AML-193 (cell line): ENCODE data around the gene TOB2.

Source experiments
- DNase-seq, 2 experiments: peaks; one replicate each; lab custom pipeline; 2025; lab: John Stamatoyannopoulos, UW

The TOB2 gene

DNA sequence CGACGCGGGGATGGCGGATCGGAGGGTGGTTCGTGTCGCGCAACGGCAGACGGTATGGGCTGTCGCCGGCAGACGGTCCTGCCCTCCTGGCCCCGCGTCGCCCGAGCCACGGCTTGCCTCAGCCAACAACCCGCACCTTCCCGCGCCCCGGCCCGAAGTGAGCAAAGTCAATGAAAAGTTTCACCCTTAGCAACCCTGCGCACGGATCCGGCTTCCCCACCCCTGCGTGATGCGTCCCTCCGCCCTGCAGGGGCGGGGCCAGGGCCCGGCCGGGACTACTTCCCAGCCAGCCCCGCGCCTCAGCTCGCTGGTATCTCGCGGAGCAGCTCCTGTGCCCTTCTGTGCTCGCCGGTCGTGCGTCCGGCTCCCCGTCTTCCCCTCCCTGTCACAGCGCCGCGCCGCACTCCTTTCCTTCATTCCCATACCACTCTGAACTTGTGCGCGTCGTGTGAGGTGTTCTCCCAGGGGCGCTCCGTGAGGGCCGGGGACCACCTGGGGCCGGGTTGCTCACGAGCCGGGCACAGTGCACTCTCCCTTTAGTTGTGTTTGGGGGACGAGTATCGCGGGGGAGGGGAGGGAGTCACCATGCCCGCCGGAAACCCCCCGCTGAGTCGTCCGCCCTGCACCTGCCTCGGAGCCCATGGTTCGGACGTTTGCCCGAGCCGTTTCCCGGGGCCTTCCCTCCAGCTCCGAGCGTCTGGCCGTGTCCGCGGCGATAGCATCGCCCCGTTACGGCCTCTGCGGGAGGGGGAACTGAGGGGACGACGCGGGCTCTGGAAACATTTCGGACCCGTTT, at the start of gene TOB2:
TSS of gene TOB2 (minus strand) at position 163 of the 796 bp plus-strand sequence. CDS start 9,456 bp downstream, outside the sequence.
- peak; percentile 79 for DNase-seq

- no peak for DNase-seq
Observed at GRCh38 chr22:41491374-41492100, 44.9 kb upstream of the TOB2 start.

GRCh38 chr22:41488596-41489385, 42.2 kb upstream of the TOB2 start:
- no peak for DNase-seq

GRCh38 chr22:41488076-41488475, 41.5 kb upstream of the TOB2 start:
- DNase-seq: no peak

DNA sequence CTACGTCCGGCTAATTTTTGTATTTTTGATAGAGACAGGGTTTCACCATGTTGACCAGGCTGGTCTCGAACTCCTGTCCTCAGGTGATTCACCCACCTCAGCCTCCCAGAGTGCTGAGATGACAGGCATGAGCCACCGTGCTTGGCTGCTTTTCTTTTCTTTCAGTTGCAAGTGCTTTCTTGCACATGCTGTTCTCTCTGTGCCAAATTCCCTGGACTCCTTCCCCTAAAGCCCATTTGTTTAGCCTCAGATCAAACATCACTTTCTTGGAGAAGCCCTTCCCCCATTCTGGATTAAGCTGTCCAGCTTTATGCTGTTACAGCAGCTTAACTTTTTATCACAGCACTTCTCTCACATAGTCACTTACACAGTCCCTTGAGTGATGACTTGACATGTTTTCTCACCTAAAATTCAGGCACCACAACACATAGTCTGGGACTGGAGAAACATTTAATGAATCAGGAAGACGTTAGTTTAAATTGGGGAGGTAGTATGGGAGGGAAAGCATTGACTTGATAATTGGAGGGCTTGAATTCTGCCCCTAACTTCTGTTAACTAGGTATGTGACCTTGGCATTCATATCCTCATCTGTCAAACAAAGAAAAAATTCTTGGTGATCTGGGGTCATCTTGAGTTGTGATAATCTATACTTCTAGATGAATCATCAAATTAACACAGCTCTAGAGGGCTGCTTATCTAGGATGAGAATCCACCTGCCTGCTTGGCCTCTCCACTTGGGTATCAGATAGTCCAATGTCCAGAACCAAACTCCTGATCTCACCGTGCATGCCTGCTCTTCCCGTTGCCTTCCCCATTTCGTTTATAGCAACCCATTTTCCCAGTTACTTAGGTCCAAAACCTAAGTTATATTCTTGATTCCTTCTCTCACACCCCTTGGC, 40.7 kb upstream of the TOB2 start:
- DNase-seq: no peak

GRCh38 chr22:41485033-41485432, 38.4 kb upstream of the TOB2 start:
- no peak for DNase-seq

DNA sequence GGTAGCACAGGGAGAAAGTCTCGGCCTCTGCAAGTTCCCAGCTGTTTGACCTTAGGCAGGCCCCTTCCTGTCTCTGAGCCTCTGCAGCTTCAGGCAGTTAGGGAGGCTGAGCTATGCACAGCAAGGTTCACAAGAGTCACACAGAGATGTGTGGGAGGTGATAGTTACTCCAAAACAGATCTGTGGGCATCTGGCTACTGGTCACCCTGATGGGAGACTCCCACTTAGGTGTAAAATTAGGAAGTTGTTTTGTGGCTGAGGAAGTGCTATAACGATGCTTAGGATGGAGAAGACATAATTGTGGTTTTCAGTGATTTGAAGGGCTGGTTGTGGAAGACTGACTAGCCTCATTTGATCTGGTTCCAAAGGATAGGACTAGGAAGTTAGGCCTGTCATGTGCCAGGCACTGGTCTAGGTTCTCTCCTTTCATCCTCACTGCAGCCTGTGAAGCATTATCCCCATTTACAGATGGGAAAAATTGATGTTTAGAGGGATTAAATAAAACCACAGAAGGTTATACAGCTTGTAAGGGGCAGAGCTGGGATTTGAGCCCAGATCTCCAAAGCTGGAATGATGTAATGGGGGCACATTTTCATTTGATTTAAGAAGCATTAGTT, 35.8 kb upstream of the TOB2 start:
- DNase-seq: no peak

DNA sequence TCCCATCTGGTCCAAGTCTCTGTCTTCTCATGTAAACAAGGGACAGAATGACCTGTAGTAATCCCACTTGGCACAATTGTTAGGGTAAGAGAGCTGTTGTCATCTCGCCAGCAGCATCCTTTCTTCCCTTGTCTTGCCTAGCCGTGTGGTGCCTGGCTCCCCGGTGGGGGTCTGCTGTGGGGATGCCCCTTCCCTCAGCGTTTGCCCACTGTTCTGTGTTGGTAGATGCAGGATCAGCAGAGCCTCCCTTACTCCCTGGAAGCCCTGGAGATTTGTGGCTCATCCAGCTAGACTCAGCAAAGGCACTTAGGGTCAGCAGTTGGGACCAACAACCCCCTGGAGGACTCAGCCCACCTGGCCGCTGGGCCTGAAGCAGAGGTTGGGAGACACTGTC, 35.3 kb upstream of the TOB2 start:
- DNase-seq: no peak

GRCh38 chr22:41481131-41481830, 34.7 kb upstream of the TOB2 start:
- no peak for DNase-seq

- no peak for DNase-seq
Observed at GRCh38 chr22:41480397-41480735, 33.8 kb upstream of the TOB2 start.

DNA sequence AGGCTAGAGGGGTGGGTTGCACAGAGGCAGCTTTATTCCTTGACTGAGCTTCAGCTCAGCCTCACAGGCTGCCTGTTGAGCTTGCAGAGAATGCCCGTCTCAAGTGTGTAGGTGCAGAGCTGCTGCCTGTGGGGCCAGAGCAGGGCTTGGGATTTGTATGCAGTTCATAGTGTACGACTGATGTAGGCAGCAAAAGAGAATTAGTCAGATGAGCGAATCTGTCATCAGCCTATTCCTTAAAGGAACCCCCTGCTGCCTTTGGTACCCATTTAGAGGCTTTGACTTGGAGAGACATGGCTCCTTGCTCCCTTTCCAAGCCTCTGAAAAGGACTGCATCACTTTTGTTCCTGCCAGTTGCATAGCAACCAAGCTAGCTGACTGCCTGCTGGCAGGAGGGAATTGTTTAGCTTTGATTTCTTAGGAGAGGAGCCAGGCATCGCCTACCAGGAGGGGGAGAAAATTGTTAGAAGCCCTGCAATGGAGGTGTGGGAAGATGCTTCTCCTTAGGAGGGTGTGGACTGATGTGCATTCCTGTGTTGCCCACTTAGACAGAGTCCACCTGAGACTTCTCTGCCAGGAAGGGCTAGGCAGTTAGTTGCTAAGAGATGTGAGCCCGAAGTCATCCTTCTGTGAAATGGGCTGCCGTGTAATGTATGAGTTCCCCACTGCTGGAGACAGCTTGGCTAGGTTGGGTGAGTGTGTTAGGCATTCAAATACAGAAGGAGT, 33.2 kb upstream of the TOB2 start:
- DNase-seq: no peak

DNA sequence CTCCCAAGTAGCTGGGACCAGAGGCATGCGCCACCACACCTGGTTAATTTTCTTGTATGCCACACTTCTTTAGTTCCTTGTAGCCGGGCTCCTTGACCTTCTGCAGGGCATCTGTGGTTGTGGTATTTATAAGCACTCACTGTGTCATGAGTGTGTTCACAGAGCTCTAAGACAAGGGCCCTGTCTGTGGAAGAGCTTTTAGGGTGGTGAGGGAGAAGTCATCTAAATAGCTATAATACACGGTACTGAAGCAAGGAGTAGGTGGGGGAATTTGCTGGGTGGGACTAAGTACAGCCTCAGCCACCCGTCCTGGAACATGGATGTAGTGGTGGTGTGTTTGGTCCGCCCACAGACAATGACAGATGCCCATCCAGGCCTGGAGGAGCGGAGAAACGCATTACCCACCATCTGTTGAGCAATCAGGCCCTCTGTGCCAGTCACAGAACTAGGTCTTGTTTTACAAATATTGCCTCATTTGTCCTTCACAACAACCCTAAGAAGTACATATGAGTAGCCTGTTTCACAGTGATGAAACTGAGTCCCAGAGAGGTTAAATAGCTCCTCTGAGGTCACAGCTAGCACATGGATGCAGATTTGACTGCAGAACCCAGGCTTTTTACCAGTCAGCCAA, 32.4 kb upstream of the TOB2 start:
- peak; percentile 54 to 58 for DNase-seq

DNA sequence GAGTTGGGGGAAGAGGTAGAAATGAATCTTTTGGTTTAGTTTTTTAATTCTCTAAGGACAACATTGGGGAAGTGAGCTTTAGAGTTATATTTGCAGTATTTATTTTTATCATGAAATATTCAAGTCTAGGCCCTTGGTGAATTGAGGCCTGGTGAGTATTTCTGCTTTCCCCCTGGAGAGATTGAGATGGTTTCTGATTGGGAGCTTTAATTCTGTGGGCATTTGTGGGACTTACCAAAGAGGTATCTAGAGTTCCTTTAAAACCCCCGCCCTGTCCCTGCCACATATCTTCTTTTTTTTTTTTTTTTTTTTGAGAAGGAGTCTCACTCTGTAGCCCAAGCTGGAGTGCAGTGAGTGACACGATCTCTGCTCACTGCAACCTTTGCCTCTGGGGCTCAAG, 31.9 kb upstream of the TOB2 start:
- no peak for DNase-seq

GRCh38 chr22:41474872-41475451, 28.4 kb upstream of the TOB2 start:
- no peak for DNase-seq

GRCh38 chr22:41471568-41471967, 25.0 kb upstream of the TOB2 start:
- DNase-seq: no peak

GRCh38 chr22:41470886-41471285, 24.3 kb upstream of the TOB2 start:
- no peak for DNase-seq

DNA sequence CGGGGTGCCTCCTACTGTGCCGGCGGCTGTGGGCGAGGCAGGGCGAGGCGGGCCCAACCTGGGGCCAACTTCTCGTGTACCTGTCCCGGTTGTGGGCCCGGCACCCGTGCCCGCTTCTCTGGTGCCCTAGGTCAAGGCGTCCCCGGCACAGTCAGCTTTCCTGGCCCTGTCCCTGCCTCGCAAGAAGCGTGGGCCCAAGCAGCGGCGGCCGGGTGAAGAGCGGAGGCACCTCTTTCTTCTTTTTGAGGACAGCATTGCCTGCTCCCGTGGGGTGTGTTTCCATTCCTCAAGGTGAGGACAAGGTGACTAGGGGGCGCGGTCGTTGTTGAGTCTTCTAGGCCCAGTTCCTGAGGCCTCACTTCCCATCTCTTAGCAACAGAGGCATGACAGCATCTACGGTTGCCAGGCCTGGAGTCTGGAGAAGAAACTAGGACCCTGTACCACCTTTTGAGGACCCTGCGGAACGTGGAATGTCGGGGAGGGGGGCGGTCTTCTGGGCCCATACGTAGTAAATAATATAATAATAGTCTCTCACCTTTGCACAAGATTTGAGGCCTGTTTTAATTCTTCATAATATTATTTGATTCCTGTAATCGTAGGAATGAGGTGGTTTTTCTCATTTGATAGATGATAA, 22.7 kb upstream of the TOB2 start:
- DNase-seq: peak in 1 of 2 experiments; percentile 10

- DNase-seq: peak; percentile 94 to 98
Observed at GRCh38 chr22:41468381-41469217, 22.0 kb upstream of the TOB2 start, which contains the start of the genes ACO2 and PHF5A. TSS of gene ACO2 (plus strand) at chr22:41469117. CDS start at chr22:41469147, 30 bp downstream. TSS of gene PHF5A (minus strand) at chr22:41468692. CDS start at chr22:41468653, 39 bp downstream.
